ENCODE measurements around the gene ATXN7L1. TPM values are rescaled to one million over a fixed set of nuclear protein-coding genes. Genes with fewer than 3 reads are reported as not detected.
A peak's percentile ranks its signal among the peaks of the same experiment; 100 is the strongest.

ATXN7L1 gene
- total and polyA plus RNA-seq, 2 of the 13 experiments (the other 11 are each of a cell fraction or from before 2014, with no cell fraction given), result 4.1 to 7.8 TPM

- ChIA-PET POLR2A (no interaction called here), CTCF (ENCODE audit: low intra/inter-chr PET ratio, low total read pairs) (no interaction called here)
- WGBS (ENCODE audit: low lambda C conversion rate), result 88% methylated on average over 6 of the region's 7 CpGs
- no peak overlapping the region for H3K9ac ChIP-seq (ENCODE audit: insufficient read depth, low read depth, low read length)
- in situ Hi-C loops (cut with HindIII; ENCODE audit: extremely low pct_ligation_motif_present, low pct_unique_long_range_greater_than_20kb), result no loop called here
- no peak overlapping the region for H3K4me2 ChIP-seq (ENCODE audit: low read depth, low read length)
- no peak overlapping the region for H3K4me3 ChIP-seq (replicated peaks in 1 of 3; ENCODE audit: insufficient read depth in 1 of 3, low read depth in 2 of 3, low read length in 3 of 3)
- no peaks in the 10 kb centered on the region for H3K79me2 ChIP-seq (ENCODE audit: insufficient read depth, low read length)
- H4K20me1 ChIP-seq (ENCODE audit: insufficient read depth, low read length), result no peaks in the 10 kb centered on the region
- peak; percentile 62; the same call in 2 of the 3 replicates for ATAC-seq
- H2AFZ ChIP-seq (ENCODE audit: low read length), result no peak overlapping the region
- no peak for FAIRE-seq
- intact Hi-C loops (cut with micrococcal nuclease; ENCODE audit: unreplicated experiment), result no loop called here
- BruUV-seq (replicated peaks), result no TSS peak
- TF ChIP-seq HMG20A (CRISPR knock-in tag; IDR thresholded peaks at IDR 0.05; ENCODE audit: borderline replicate concordance) (no peak), ZNF512 (CRISPR knock-in tag; IDR thresholded peaks at IDR 0.05) (no peak), HNF4A (CRISPR knock-in tag; IDR thresholded peaks at IDR 0.05) (no peak), MXD1 (CRISPR knock-in tag; IDR thresholded peaks at IDR 0.05) (no peak), ZBTB26 (CRISPR knock-in tag; IDR thresholded peaks at IDR 0.05; ENCODE audit: borderline replicate concordance) (no peak), ZBTB33 (CRISPR knock-in tag; IDR thresholded peaks at IDR 0.05) (0 out of 2 replicates have a peak, but pooled peaks have one; percentile 40)
- TF ChIP-seq, protein P1, sequence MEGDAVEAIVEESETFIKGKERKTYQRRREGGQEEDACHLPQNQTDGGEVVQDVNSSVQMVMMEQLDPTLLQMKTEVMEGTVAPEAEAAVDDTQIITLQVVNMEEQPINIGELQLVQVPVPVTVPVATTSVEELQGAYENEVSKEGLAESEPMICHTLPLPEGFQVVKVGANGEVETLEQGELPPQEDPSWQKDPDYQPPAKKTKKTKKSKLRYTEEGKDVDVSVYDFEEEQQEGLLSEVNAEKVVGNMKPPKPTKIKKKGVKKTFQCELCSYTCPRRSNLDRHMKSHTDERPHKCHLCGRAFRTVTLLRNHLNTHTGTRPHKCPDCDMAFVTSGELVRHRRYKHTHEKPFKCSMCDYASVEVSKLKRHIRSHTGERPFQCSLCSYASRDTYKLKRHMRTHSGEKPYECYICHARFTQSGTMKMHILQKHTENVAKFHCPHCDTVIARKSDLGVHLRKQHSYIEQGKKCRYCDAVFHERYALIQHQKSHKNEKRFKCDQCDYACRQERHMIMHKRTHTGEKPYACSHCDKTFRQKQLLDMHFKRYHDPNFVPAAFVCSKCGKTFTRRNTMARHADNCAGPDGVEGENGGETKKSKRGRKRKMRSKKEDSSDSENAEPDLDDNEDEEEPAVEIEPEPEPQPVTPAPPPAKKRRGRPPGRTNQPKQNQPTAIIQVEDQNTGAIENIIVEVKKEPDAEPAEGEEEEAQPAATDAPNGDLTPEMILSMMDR (CRISPR knock-in tag; IDR thresholded peaks at IDR 0.05), result 0 out of 2 replicates have a peak, but pooled peaks have one; percentile 3
- H3K9me3 ChIP-seq (ENCODE audit: low read length), result no peaks in the 10 kb centered on the region
- no peaks in the 10 kb centered on the region; a peak in 1 of 5 replicates for H3K36me3 ChIP-seq (replicated peaks in 1 of 2; ENCODE audit: control insufficient read depth in 1 of 2, insufficient read depth in 2 of 2, low read length in 2 of 2)
- DNase-seq (ENCODE audit: low spot score), result no peak
- H3K27me3 ChIP-seq (ENCODE audit: control insufficient read depth in 1 of 2, insufficient read depth in 2 of 2, low read length in 2 of 2), result no peaks in the 10 kb centered on the region; a peak in 1 of 5 replicates
- no peak overlapping the region for H3K27ac ChIP-seq (ENCODE audit: extremely low read length, insufficient read depth, low read length)
- no peaks in the 10 kb centered on the region for H3K4me1 ChIP-seq (ENCODE audit: insufficient read depth, low read length)
Measured at GRCh38 chr7:105745681-105746330, 130.6 kb downstream of the ATXN7L1 start.
